HG03521 (cell line): ENCODE data around the gene RBM19.
"Not testable (repeated sequence)": the region's sequence is repeated elsewhere in the genome, so short reads cannot be mapped to it uniquely, and the experiment has no call there.

Source experiments
- ATAC-seq: cut with Tn5 transposase; IDR thresholded peaks from one replicate; pipeline ENCODE4 v1.9.1; 2021; ENCODE audit warnings: mild to moderate bottlenecking, moderate library complexity; ENCODE audit not compliant: unreplicated experiment

RBM19 gene

DNA sequence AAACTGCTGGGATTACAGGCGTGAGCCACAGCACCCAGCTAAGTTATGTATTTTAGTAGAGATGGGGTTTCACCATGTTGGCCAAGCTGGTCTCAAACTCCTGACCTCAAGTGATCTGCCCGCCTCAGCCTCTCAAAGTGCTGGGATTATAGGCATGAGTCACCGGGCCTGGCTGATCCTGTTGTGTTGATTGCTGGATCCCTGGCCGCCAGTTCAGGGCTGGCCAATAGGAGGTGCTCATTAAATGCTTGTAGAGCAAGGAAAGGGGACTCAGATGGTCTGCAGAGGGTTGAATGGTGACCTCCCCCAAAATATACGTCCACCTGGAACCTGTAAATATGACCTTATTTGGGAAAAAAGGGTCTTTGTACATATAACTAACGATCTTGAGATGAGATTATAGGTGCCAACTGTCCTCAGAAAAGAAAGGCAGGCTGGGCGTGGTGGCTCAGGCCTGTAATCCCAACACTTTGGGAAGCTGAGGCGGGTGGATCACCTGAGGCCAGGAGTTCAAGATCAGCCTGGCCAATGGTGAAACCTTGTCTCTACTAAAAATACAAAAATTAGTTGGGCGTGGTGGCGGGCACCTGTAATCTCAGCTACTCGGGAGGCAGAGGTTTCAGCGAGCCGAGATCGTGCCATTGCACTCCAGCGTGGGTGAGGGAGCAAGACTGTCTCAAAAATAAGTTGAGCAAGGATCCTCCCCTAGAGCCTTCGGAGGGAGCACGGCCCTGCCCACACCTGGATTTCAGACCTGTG lies 156.5 kb downstream of the RBM19 start:
- ATAC-seq, result not testable (repeated sequence)

DNA sequence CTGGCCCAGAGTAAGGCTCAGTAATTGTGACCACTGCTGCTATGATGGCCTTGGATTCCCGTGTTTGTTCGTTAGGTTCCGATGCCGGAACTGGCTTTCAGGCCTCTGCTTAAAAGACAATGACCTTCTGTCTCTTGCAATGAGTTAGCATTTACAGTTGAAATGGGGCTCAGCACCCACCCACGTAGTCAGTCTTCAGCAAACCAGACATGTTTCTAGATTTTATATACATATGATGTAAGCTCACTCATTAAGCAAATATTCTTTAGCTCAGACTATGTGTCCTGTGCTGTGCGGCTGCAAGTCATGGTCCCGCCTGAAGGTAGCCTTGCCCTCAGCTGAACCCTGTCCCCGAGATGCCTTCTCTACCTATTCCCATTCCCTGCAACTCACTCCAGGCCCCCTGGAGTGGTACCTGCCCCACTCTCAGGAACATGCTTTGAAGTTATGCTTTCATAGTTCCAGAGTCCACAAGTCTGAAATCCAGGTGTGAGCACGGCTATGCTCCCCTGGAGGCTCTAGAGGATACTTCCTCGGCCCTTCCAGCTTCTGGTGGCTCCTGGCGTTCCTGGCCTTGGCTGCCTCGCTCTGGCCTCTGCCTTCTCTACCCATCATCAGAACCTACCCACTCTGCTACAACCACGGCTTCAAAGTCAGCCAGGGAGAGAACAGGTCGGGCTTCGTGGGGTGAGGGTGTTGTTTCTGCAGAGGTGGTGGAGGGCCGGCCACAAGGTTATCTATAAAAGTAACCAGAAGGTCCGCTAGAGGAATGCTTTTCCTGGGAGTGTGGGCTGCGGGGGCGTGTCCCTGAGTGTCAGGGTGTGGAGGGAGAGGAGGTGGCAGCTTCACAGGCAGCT lies 157.8 kb downstream of the RBM19 start:
- no peak for ATAC-seq

- no peak for ATAC-seq
Observed at GRCh38 chr12:113805673-113806072, 160.5 kb downstream of the RBM19 start.

DNA sequence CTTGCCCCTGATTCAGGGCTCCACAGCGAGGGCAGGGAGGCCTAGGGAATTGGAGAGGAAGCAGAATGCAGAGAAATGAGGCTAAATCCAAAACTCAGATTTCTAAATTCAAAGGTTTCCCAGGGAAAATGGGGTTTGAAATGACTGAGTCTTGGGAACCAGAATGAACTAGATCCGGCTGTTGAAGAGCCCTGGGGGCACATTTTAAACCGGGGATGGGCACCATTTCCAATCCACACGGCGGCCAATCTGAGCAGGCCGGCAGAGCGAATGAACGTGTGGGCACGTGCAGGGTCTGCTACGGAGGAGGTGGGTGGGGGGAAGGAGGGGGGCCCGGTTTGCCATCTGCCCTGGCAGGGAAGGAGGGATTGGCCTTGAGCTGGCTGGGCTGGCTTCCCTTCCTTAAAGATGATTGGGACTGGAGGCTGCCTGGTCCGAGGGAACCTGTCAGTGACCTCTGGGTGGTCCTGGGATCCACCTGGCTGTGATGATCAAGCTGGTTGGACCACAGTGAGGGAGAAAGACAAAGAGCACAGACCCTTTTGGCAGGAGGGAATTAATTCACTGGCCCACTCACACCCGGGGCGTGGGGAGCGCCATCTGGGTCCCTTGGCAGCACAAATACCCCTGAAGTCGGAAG lies 161.0 kb downstream of the RBM19 start:
- no peak for ATAC-seq

GRCh38 chr12:113803759-113804140 lies 162.4 kb downstream of the RBM19 start:
- ATAC-seq, result no peak

DNA sequence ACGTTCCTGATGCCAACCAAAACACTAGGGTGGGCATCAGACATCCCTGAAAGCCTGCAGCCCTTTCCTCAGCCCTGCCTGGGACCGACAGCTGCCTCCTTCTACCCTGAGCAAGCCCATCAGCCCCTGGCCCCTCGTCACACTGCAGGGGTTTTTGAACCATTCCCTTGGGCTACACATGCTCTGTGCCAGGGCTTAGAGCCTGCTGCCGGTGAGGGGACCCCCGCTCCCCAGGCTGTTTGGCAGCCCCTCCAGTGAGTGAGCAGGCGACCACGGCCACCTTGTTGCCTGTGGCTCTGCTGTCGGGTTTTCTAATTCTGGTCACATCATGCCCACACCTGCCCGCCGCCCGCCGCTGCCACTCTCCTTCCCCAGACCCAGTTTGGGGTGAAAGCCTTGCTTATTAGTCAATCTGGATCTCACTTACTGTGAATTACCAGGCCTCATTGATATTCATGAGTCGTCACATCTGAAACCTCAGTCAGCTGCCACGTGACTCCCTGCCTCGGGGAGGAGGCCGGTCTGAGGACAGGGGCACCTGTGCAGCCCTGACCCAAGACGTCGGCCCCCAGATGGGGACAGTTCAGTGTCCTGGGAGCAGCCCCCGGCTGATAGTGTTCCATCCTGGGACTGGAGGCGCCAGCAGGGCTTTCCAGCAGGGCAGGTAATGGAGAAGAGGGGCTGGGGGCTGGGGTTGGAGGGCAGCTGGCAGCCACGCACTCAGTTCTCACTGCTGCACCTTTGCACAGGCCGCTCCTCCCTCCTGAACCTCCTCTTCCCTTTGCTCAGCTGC lies 163.0 kb downstream of the RBM19 start:
- ATAC-seq, result no peak

GRCh38 chr12:113802000-113802749 lies 163.9 kb downstream of the RBM19 start:
- no peak for ATAC-seq

DNA sequence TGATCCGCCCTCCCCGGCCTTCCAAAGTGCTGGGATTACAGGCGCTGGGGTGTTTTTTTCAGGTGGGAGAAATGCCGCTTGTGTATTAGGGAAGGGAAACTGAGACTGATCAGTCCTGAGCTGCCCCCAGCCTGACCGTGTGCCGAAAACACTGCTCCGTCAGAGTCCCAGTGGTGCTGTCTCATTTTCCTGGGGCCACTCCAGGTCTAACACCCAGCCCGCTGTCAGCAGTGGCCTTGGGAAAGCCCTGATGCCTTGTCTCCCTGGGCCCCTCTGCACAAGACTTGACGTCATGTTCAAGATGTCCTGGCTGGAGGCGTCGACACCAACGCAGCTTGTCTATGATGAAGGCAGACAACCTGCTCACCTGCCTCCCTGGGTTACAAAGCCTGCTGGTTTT lies 165.9 kb downstream of the RBM19 start:
- ATAC-seq, result no peak

GRCh38 chr12:113798552-113798951 lies 167.6 kb downstream of the RBM19 start:
- no peak for ATAC-seq

- ATAC-seq, result no peak
Observed at GRCh38 chr12:113797535-113797868, 168.6 kb downstream of the RBM19 start.

DNA sequence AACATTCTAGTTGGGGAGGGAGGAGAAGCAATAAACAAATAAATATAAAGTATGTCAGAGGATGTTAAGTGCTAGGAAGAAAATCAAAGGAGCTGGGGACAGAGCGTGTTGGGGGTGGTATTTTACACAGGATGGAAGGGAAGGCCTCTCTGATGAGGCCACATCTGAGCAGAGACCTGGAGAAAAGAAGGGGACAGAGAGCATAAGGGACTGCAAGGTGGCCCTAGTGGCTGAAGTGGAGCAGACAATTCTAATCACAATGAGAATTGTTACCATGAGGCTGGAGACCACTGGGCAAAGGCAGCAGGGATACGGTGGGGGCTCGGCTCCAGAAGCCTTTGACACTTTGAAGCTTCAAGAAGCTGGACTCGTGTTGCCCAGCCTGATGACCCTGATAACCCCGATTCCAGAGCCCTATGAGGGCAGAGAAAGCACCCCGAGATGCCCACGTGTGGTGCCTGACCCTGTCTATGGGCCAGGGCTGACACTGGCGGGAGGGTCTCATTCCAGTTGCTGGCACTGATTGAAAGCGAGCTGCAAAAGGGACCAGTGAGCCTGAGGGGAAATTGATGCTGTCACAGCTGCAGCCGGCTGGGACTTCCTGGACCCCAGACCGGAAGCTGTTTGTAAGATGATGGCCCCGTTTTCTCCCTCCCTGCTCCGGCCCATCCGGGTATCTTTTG lies 169.1 kb downstream of the RBM19 start:
- no peak for ATAC-seq

- no peak for ATAC-seq
Observed at GRCh38 chr12:113796066-113796827, 169.9 kb downstream of the RBM19 start.

GRCh38 chr12:113795445-113795844 lies 170.7 kb downstream of the RBM19 start:
- no peak for ATAC-seq

- no peak for ATAC-seq
Observed at GRCh38 chr12:113794774-113795173, 171.4 kb downstream of the RBM19 start.

- no peak for ATAC-seq
Observed at GRCh38 chr12:113793250-113793649, 172.9 kb downstream of the RBM19 start.

DNA sequence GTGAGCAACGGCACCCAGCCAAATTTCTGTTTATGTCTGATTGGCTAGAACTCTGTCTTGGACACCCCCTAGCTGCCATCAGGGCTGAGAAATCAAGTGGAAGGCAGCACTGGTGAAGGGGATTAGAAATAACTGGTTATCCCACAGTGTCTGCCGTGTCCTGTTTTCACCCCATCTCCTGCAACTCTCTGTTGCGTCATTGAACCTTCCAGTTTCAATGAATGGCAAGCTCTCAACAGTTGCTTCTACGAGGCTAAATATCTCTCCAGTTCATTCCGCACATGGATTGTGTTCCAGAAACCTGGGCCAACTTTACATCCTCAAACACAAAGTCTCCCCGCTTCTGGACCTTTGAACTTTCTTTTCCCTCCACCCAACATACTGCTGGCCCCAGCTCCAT lies 173.7 kb downstream of the RBM19 start:
- no peak for ATAC-seq

DNA sequence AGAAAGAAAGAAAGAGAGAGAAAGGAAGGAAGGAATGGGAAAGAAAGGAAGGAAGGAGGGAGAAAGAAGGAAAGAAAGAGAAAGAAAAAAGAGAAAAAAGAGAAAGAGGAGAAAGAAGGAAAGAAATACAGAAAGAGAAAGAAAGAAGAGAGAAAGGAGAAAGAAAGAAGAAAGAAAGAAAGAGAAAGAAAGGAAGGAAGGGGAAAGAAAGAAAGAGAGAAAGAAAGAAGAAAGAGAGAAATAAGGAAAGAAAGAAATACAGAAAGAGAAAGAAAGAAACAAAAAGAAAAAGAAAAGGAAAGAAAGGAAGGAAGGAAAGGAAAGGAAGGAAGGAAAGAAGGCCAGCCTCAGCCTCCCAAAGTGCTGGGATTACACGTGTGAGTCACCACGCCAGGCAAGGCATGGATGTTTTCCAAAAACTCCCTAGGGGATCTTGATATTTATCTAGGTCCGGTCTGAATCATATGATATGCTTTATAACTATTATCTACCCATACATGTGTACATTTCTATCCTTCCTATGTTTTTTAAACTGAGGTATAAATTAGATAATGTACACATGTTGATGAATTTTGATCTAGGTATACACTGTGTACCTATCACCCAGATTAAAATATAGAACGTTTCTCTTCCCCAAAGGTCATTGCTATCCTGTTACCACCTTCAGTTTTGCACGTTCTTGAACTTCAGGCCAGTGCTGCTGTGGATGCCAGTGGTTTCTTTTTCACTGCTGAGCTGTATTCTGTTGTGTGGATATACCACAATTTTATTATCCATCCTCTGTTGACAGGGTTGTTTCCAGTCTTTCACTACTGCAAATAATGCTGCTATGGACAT lies 177.9 kb downstream of the RBM19 start:
- no peak for ATAC-seq

- ATAC-seq, result no peak
Observed at GRCh38 chr12:113786107-113786506, 180.0 kb downstream of the RBM19 start.
